ENCODE measurements around the gene ACR.

The ACR gene

DNA sequence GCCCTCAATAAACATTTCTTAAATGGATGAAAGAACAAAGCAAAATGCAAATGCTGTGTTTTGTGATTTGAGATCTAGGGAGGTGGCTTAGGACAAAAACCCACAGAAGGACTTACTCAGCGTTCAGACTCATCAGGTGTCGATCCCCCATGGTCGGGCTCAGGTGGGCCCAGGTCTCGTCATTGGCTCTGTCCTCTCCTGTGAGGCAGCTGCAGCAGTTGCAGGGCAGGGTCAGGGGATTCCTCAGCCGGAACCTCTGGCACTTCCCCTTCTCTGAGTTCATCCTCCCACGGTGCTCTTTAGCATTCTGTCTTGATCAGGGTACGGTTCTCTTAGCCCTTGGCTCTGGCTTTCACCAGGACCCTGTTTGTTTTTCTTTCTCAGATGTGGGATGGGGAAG lies 14.0 kb upstream of the ACR start:
- no peak for TF ChIP-seq ELF4 (IDR thresholded peaks at IDR 0.05)
- TF ChIP-seq ARNT (IDR thresholded peaks at IDR 0.05): no peak
- no peak for TF ChIP-seq LEF1 (IDR thresholded peaks at IDR 0.05; ENCODE audit: borderline replicate concordance)
- no peak for TF ChIP-seq NFRKB (IDR thresholded peaks at IDR 0.05)
- TF ChIP-seq L3MBTL2 (conservative IDR thresholded peaks at IDR 0.05): no peak
- TF ChIP-seq ZNF384 (IDR thresholded peaks at IDR 0.05): no peak
- TF ChIP-seq, protein P1, sequence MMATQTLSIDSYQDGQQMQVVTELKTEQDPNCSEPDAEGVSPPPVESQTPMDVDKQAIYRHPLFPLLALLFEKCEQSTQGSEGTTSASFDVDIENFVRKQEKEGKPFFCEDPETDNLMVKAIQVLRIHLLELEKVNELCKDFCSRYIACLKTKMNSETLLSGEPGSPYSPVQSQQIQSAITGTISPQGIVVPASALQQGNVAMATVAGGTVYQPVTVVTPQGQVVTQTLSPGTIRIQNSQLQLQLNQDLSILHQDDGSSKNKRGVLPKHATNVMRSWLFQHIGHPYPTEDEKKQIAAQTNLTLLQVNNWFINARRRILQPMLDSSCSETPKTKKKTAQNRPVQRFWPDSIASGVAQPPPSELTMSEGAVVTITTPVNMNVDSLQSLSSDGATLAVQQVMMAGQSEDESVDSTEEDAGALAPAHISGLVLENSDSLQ (IDR thresholded peaks at IDR 0.05): no peak
- TF ChIP-seq SP1 (IDR thresholded peaks at IDR 0.05): no peak
- no peak for TF ChIP-seq FOXM1 (IDR thresholded peaks at IDR 0.05; ENCODE audit: borderline replicate concordance)
- no peak for TF ChIP-seq FOXK2 (IDR thresholded peaks at IDR 0.05)
- TF ChIP-seq FOXA1 (IDR thresholded peaks at IDR 0.05): no peak
- TF ChIP-seq BHLHE40 (IDR thresholded peaks at IDR 0.05; ENCODE audit: borderline replicate concordance): no peak
- TF ChIP-seq HDGF (IDR thresholded peaks at IDR 0.05; ENCODE audit: borderline replicate concordance): no peak
- TF ChIP-seq TARDBP (IDR thresholded peaks at IDR 0.05): no peak
- TF ChIP-seq CTBP1 (IDR thresholded peaks at IDR 0.05; ENCODE audit: borderline replicate concordance): no peak
- TF ChIP-seq SUZ12 (IDR thresholded peaks at IDR 0.05): no peak
- ChIA-PET CTCF (no interaction called here), POLR2A (no interaction called here)

GRCh38 chr22:50724616-50725015 lies 13.4 kb upstream of the ACR start:
- DNase-seq (ENCODE audit: extremely low spot score): no peak
- CTCF ChIA-PET: interaction anchor here (0.9 kb wide), 1 partner anchor 32 kb away, joined by 3 read pairs; no protein-coding TSS in a partner anchor
- TF ChIP-seq L3MBTL2 (conservative IDR thresholded peaks at IDR 0.05) (no peak), TARDBP (IDR thresholded peaks at IDR 0.05) (no peak), NFRKB (IDR thresholded peaks at IDR 0.05) (no peak), FOXM1 (IDR thresholded peaks at IDR 0.05; ENCODE audit: borderline replicate concordance) (no peak), SUZ12 (IDR thresholded peaks at IDR 0.05) (no peak), FOXK2 (IDR thresholded peaks at IDR 0.05) (no peak), ZNF384 (IDR thresholded peaks at IDR 0.05) (no peak), ARNT (IDR thresholded peaks at IDR 0.05) (no peak), BHLHE40 (IDR thresholded peaks at IDR 0.05; ENCODE audit: borderline replicate concordance) (no peak), FOXA1 (IDR thresholded peaks at IDR 0.05) (no peak), SP1 (IDR thresholded peaks at IDR 0.05) (no peak), ELF4 (IDR thresholded peaks at IDR 0.05) (no peak), CTBP1 (IDR thresholded peaks at IDR 0.05; ENCODE audit: borderline replicate concordance) (no peak), LEF1 (IDR thresholded peaks at IDR 0.05; ENCODE audit: borderline replicate concordance) (no peak), HDGF (IDR thresholded peaks at IDR 0.05; ENCODE audit: borderline replicate concordance) (no peak)
- TF ChIP-seq, protein P1 (IDR thresholded peaks at IDR 0.05): no peak
- POLR2A ChIA-PET: no interaction called here

More for the DNA sequence above, 14.0 kb upstream of the ACR start:
- no peak for DNase-seq (ENCODE audit: extremely low spot score)

DNA sequence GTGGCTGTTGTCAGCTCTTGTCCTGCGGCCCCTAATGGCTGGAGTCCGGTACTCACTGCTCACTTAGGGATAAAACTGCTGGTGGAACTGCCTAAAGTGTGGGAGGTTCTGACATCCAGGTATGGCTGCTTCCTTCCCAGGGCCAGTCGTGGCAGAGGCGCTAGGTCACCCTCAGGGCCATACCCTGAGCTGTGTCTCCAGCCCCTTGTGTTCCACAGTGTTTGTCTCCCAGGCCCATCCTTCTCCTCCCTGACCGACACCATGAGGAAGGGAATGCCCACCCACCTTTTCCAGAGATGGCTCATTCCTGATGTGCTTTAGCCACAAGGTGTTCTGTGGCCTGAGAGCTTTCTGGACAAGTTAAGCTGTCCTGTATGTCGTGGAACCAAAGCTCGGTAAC lies 12.4 kb upstream of the ACR start:
- CTCF ChIA-PET: interaction anchor here (0.9 kb wide), 1 partner anchor 33 kb away, joined by 3 read pairs; no protein-coding TSS in a partner anchor
- no peak for DNase-seq (ENCODE audit: extremely low spot score)
- no peak for TF ChIP-seq CTBP1 (IDR thresholded peaks at IDR 0.05; ENCODE audit: borderline replicate concordance)
- TF ChIP-seq L3MBTL2 (conservative IDR thresholded peaks at IDR 0.05): no peak
- no peak for TF ChIP-seq FOXM1 (IDR thresholded peaks at IDR 0.05; ENCODE audit: borderline replicate concordance)
- TF ChIP-seq ELF4 (IDR thresholded peaks at IDR 0.05): no peak
- no peak for TF ChIP-seq HDGF (IDR thresholded peaks at IDR 0.05; ENCODE audit: borderline replicate concordance)
- TF ChIP-seq NFRKB (IDR thresholded peaks at IDR 0.05): no peak
- no peak for TF ChIP-seq SUZ12 (IDR thresholded peaks at IDR 0.05)
- TF ChIP-seq, protein P1 (IDR thresholded peaks at IDR 0.05): no peak
- TF ChIP-seq LEF1 (IDR thresholded peaks at IDR 0.05; ENCODE audit: borderline replicate concordance): no peak
- TF ChIP-seq SP1 (IDR thresholded peaks at IDR 0.05): no peak
- no peak for TF ChIP-seq ARNT (IDR thresholded peaks at IDR 0.05)
- no peak for TF ChIP-seq ZNF384 (IDR thresholded peaks at IDR 0.05)
- no peak for TF ChIP-seq BHLHE40 (IDR thresholded peaks at IDR 0.05; ENCODE audit: borderline replicate concordance)
- no peak for TF ChIP-seq TARDBP (IDR thresholded peaks at IDR 0.05)
- no peak for TF ChIP-seq FOXK2 (IDR thresholded peaks at IDR 0.05)
- TF ChIP-seq FOXA1 (IDR thresholded peaks at IDR 0.05): no peak
- POLR2A ChIA-PET: no interaction called here

- ChIA-PET CTCF (no interaction called here), POLR2A (no interaction called here)
- no peak for TF ChIP-seq FOXM1 (IDR thresholded peaks at IDR 0.05; ENCODE audit: borderline replicate concordance)
- TF ChIP-seq FOXA1 (IDR thresholded peaks at IDR 0.05): no peak
- TF ChIP-seq NFRKB (IDR thresholded peaks at IDR 0.05): no peak
- no peak for TF ChIP-seq ARNT (IDR thresholded peaks at IDR 0.05)
- no peak for TF ChIP-seq CTBP1 (IDR thresholded peaks at IDR 0.05; ENCODE audit: borderline replicate concordance)
- no peak for TF ChIP-seq SP1 (IDR thresholded peaks at IDR 0.05)
- TF ChIP-seq, protein P1 (IDR thresholded peaks at IDR 0.05): no peak
- TF ChIP-seq LEF1 (IDR thresholded peaks at IDR 0.05; ENCODE audit: borderline replicate concordance): no peak
- no peak for TF ChIP-seq ELF4 (IDR thresholded peaks at IDR 0.05)
- no peak for TF ChIP-seq L3MBTL2 (conservative IDR thresholded peaks at IDR 0.05)
- no peak for TF ChIP-seq SUZ12 (IDR thresholded peaks at IDR 0.05)
- no peak for TF ChIP-seq HDGF (IDR thresholded peaks at IDR 0.05; ENCODE audit: borderline replicate concordance)
- TF ChIP-seq FOXK2 (IDR thresholded peaks at IDR 0.05): no peak
- TF ChIP-seq BHLHE40 (IDR thresholded peaks at IDR 0.05; ENCODE audit: borderline replicate concordance): no peak
- DNase-seq (ENCODE audit: extremely low spot score): no peak
Observed at GRCh38 chr22:50726643-50727340, 11.2 kb upstream of the ACR start.
